Natural killer cell (primary cell): Measurements from ENCODE around the gene PTGES3L. TPM values are rescaled to one million over a fixed set of nuclear protein-coding genes. Genes with fewer than 3 reads are reported as not detected.

Source experiments
- ATAC-seq, 3 donors: fragments of 150-1000 bp in 2 of 3; fragments of 200-7000 bp in 1 of 3; cut with Tn5 transposase; 1 replicate in 1 of 3; 2 replicates in 2 of 3; pipeline ENCODE4 v1.10.0; 2021; ENCODE audit warnings: mild to moderate bottlenecking in 2 of 3, moderate library complexity in 2 of 3
- DNase-seq, 2 donors: peaks; one replicate each; pipeline versions ENCODE4 v3.0.0 to v3.0.0-alpha.2; 2013 to 2021; ENCODE audit warnings: mixed read lengths in 1 of 2
- H3K27ac ChIP-seq: one replicate; pipeline ENCODE4 v1.5.1; 2013; ENCODE audit warnings: mild to moderate bottlenecking, low read length
- H3K27me3 ChIP-seq: one replicate; pipeline ENCODE4 v1.6.1; 2013; ENCODE audit warnings: low read length; ENCODE audit not compliant: control insufficient read depth, insufficient read depth
- H3K36me3 ChIP-seq: one replicate; pipeline ENCODE4 v1.6.1; 2013; ENCODE audit warnings: low read length; ENCODE audit not compliant: control insufficient read depth, insufficient read depth
- H3K4me1 ChIP-seq: one replicate; pipeline ENCODE4 v1.6.1; 2013; ENCODE audit warnings: low read length; ENCODE audit not compliant: control insufficient read depth, insufficient read depth
- H3K4me3 ChIP-seq: one replicate; pipeline ENCODE4 v1.5.1; 2013; ENCODE audit warnings: low read length
- H3K9me3 ChIP-seq: one replicate; pipeline ENCODE4 v1.6.1; 2013; ENCODE audit warnings: low read length; ENCODE audit not compliant: control insufficient read depth, insufficient read depth
- H3K27ac Mint-ChIP-seq, 2 donors: one replicate each; pipeline ENCODE4 v1.8.0; 2022; ENCODE audit warnings: mild to moderate bottlenecking in 2 of 2, mixed read lengths in 2 of 2, moderate library complexity in 1 of 2
- H3K27me3 Mint-ChIP-seq, 2 donors: one replicate each; pipeline ENCODE4 v1.8.0; 2022; ENCODE audit warnings: low read depth in 2 of 2, mixed read lengths in 2 of 2
- H3K36me3 Mint-ChIP-seq: one replicate; pipeline ENCODE4 v1.8.0; 2022; ENCODE audit warnings: mixed read lengths
- H3K4me1 Mint-ChIP-seq, 2 donors: one replicate each; pipeline ENCODE4 v1.8.0; 2022; ENCODE audit warnings: mixed read lengths in 2 of 2
- H3K4me3 Mint-ChIP-seq: one replicate; pipeline ENCODE4 v1.8.0; 2022; ENCODE audit warnings: mild to moderate bottlenecking, moderate library complexity, mixed read lengths
- H3K9me3 Mint-ChIP-seq, 2 donors: one replicate each; pipeline ENCODE4 v1.8.0; 2022; ENCODE audit warnings: mixed read lengths in 2 of 2
- CTCF ChIP-seq: fragments of 200-600 bp; IDR thresholded peaks from one replicate; pipeline ENCODE4 v1.8.0; 2022; ENCODE audit warnings: antibody characterized with exemption
- WGBS: methylation state at CpG from one replicate; pipeline ENCODE4 v1.1.7; 2013; ENCODE audit warnings: missing lambda C conversion rate; ENCODE audit not compliant: insufficient coverage; 5-methylcytosine and 5-hydroxymethylcytosine counted together
- intact Hi-C: fragments of 100-400 bp; cut with micrococcal nuclease; formaldehyde crosslinking; loops from one replicate; pipeline ENCODE4 v1.14.2; 2022
- total RNA-seq, 4 donors: library from RNA; stranded (reverse); fragments of 120-200 nt in 1 of 4; gene quantifications; one replicate each; pipeline versions ENCODE4 v1.2.3 to v1.2.4, GENCODE V29; 2013 to 2022

Gene PTGES3L
- total RNA-seq, 3 donors from 2014 or later (not counting 1 experiment from before 2014, with no cell fraction given), result 0.53 to 0.87 TPM; not detected in 1

GRCh38 chr17:42964161-42964932 lies 15.5 kb downstream of the PTGES3L start, which contains the start of gene AARSD1:
Gene AARSD1, minus strand, starts transcription at chr17:42964454. Its CDS starts 14 bp downstream, at chr17:42964440.
- Histone ChIP-seq H3K4me1 (peaks cover 10% of the 10 kb centered on the region), H3K27ac (peak within 1 kb of the TSS; percentile 61), H3K4me3 (peak within 1 kb of the TSS; percentile 67), H3K27me3 (no peaks in the 10 kb centered on the region), H3K36me3 (peaks cover 22% of the 10 kb centered on the region), H3K9me3 (no peaks in the 10 kb centered on the region)
- peak; percentile 86 to 96 for DNase-seq
- peak; percentile 94 to 98 (median 98) for ATAC-seq
- peaks cover 8% of the 10 kb centered on the region for H3K36me3 Mint-ChIP-seq
- no peaks in the 10 kb centered on the region for H3K9me3 Mint-ChIP-seq
- H3K4me1 Mint-ChIP-seq, result peaks cover 14% of the 10 kb centered on the region in 2 donors
- 2% methylated on average over 43 of the region's 43 CpGs for WGBS
- peak within 1 kb of the TSS; percentile 94 for H3K4me3 Mint-ChIP-seq
- H3K27me3 Mint-ChIP-seq, result no peaks in the 10 kb centered on the region
- peak within 1 kb of the TSS; percentile 87 to 88 for H3K27ac Mint-ChIP-seq
- intact Hi-C loops, result no loop called here
- TF ChIP-seq CTCF, result no peak

GRCh38 chr17:42953669-42954068 lies 26.2 kb downstream of the PTGES3L start:
- 100% methylated on average over 1 of the region's 1 CpG for WGBS
- ATAC-seq, result no peak
- Mint-ChIP-seq H3K36me3 (peaks cover 8% of the 10 kb centered on the region), H3K27me3 (no peaks in the 10 kb centered on the region), H3K27ac (no peak overlapping the region), H3K4me3 (no peak overlapping the region), H3K4me1 (no peaks in the 10 kb centered on the region), H3K9me3 (no peaks in the 10 kb centered on the region)
- no peak for DNase-seq
- intact Hi-C loops, result no loop called here
- H3K27ac ChIP-seq, result no peak overlapping the region
- no peaks in the 10 kb centered on the region for H3K4me1 ChIP-seq
- no peaks in the 10 kb centered on the region for H3K27me3 ChIP-seq
- H3K4me3 ChIP-seq, result no peak overlapping the region
- no peaks in the 10 kb centered on the region for H3K9me3 ChIP-seq
- H3K36me3 ChIP-seq, result peaks cover 59% of the 10 kb centered on the region
- TF ChIP-seq CTCF, result no peak

GRCh38 chr17:42950044-42950783 lies 29.7 kb downstream of the PTGES3L start:
- Mint-ChIP-seq H3K27me3 (no peaks in the 10 kb centered on the region), H3K4me3 (no peak overlapping the region), H3K36me3 (peaks cover 14% of the 10 kb centered on the region), H3K27ac (no peak overlapping the region), H3K4me1 (no peaks in the 10 kb centered on the region), H3K9me3 (no peaks in the 10 kb centered on the region)
- ATAC-seq, result no peak
- no peaks in the 10 kb centered on the region for H3K9me3 ChIP-seq
- intact Hi-C loops, result no loop called here
- 98% methylated on average over 11 of the region's 13 CpGs for WGBS
- TF ChIP-seq CTCF, result no peak
- no peaks in the 10 kb centered on the region for H3K27me3 ChIP-seq
- no peak overlapping the region for H3K27ac ChIP-seq
- peaks cover 46% of the 10 kb centered on the region for H3K36me3 ChIP-seq
- no peaks in the 10 kb centered on the region for H3K4me1 ChIP-seq
- H3K4me3 ChIP-seq, result no peak overlapping the region
- no peak for DNase-seq
